PC-3 (cell line): ENCODE data around the gene PPP1R3G. TPM values are rescaled to one million over a fixed set of nuclear protein-coding genes. Genes with fewer than 3 reads are reported as not detected.

Experiments
- ATAC-seq: fragments of 200-7000 bp; cut with Tn5 transposase; 2 replicates; pipeline ENCODE4 v1.9.1; 2020; ENCODE audit warnings: mild to moderate bottlenecking, moderate library complexity
- Bru-seq: library from RNA; stranded (reverse); fragments of 400-500 nt; gene quantifications from one replicate; lab custom pipeline; 2021; lab: Mats Ljungman, UMichigan
- BruChase-seq, 2 experiments: library from RNA; stranded (reverse); fragments of 400-500 nt; gene quantifications; one replicate each; lab custom pipeline; 2021; lab: Mats Ljungman, UMichigan
- BruUV-seq: library from RNA; stranded (reverse); fragments of 400-500 nt; replicated peaks from 2 replicates; lab custom pipeline; 2021; lab: Mats Ljungman, UMichigan
- CTCF ChIA-PET: fragments of 300-600 bp; sonication (Branson Sonifier 250); formaldehyde crosslinking; loops from one replicate; lab custom pipeline; 2022; ENCODE audit warnings: antibody characterized with exemption; lab: Charles Lee
- POLR2A ChIA-PET: fragments of 300-600 bp; sonication (Branson Sonifier 250); formaldehyde crosslinking; loops from one replicate; lab custom pipeline; 2022; ENCODE audit warnings: antibody characterized with exemption; ENCODE audit not compliant: unreplicated experiment; lab: Charles Lee
- DNase-seq: peaks from one replicate; pipeline ENCODE4 v3.0.0-alpha.2; 2015
- H2AFZ ChIP-seq: fragments of 300-600 bp; sonication (generic); 2 replicates; pipeline ENCODE4 v1.6.0; 2016; ENCODE audit warnings: antibody characterized with exemption, low read length
- H3F3A ChIP-seq: fragments of 300-600 bp; sonication (generic); one replicate; pipeline ENCODE4 v1.6.0; 2017; ENCODE audit warnings: antibody characterized with exemption, low read length, control low read depth, mild to moderate bottlenecking; ENCODE audit not compliant: unreplicated experiment
- H3K27ac ChIP-seq: fragments of 300-600 bp; sonication (generic); 2 replicates; pipeline ENCODE4 v1.5.1; 2016; ENCODE audit warnings: mild to moderate bottlenecking, low read length
- H3K27me3 ChIP-seq: fragments of 300-600 bp; sonication (generic); 2 replicates; pipeline ENCODE4 v1.6.1; 2016; ENCODE audit warnings: low read length, mixed read lengths
- H3K36me3 ChIP-seq: fragments of 300-600 bp; sonication (generic); 2 replicates; pipeline ENCODE4 v1.6.1; 2016; ENCODE audit warnings: low read depth, mixed run types, low read length, mixed read lengths
- H3K4me1 ChIP-seq: fragments of 300-600 bp; sonication (generic); 2 replicates; pipeline ENCODE4 v1.5.1; 2016; ENCODE audit warnings: low read length; ENCODE audit not compliant: insufficient read depth
- H3K4me2 ChIP-seq: fragments of 300-600 bp; sonication (generic); 2 replicates; pipeline ENCODE4 v1.6.0; 2016; ENCODE audit warnings: low read length
- H3K4me3 ChIP-seq: fragments of 300-600 bp; sonication (generic); 2 replicates; pipeline ENCODE4 v1.5.1; 2016; ENCODE audit warnings: mild to moderate bottlenecking, low read length, mixed read lengths
- H3K79me2 ChIP-seq: fragments of 300-600 bp; sonication (generic); 2 replicates; pipeline ENCODE4 v1.6.1; 2017; ENCODE audit warnings: low read length, mixed read lengths
- H3K9ac ChIP-seq: fragments of 300-600 bp; sonication (generic); 2 replicates; pipeline ENCODE4 v1.6.0; 2016; ENCODE audit warnings: mild to moderate bottlenecking, low read length
- H3K9me2 ChIP-seq: fragments of 300-600 bp; sonication (generic); replicated peaks from 2 replicates; pipeline ENCODE4 v1.6.1; 2016; ENCODE audit warnings: mixed run types, low read length, mixed read lengths
- H3K9me3 ChIP-seq: fragments of 300-600 bp; sonication (generic); 2 replicates; pipeline ENCODE4 v1.6.1; 2016; ENCODE audit warnings: low read length, mixed read lengths
- H4K20me1 ChIP-seq: fragments of 300-600 bp; sonication (generic); 2 replicates; pipeline ENCODE4 v1.6.1; 2016; ENCODE audit warnings: low read length, mixed read lengths
- EZH2 ChIP-seq: fragments of 300-600 bp; sonication (generic); IDR thresholded peaks from one replicate; pipeline ENCODE4 v1.6.1; 2017; ENCODE audit warnings: antibody characterized with exemption, mild to moderate bottlenecking, low read length; ENCODE audit not compliant: unreplicated experiment
- EZH2phosphoT487 ChIP-seq: fragments of 300-600 bp; sonication (generic); IDR thresholded peaks from 2 replicates; pipeline ENCODE4 v1.6.1; 2018; ENCODE audit warnings: mild to moderate bottlenecking, antibody characterized with exemption, low read length, borderline replicate concordance
- intact Hi-C: fragments of 100-400 bp; cut with micrococcal nuclease; formaldehyde crosslinking; loops from 2 replicates; pipeline ENCODE4 v1.9.0; 2023
- long read RNA-seq: library from polyadenylated mRNA; unstranded; transcript quantifications from one replicate; pipeline ENCODE4 v2.0.0, GENCODE V29; 2021; ENCODE audit not compliant: unreplicated experiment
- total RNA-seq: library from RNA; depleted of rRNA; stranded (reverse); fragments of >200 nt; gene quantifications from 2 replicates; pipeline ENCODE4 v1.2.3, GENCODE V29; 2014; rRNA removed
- TF ChIP-seq, protein P1 (sequence below): fragments of 300-600 bp; sonication (generic); conservative IDR thresholded peaks from 2 replicates; pipeline ENCODE4 v1.5.1; 2017; ENCODE audit warnings: antibody characterized with exemption, low read depth, mild to moderate bottlenecking, low read length

The PPP1R3G gene
- total RNA-seq (2.8 and 3.2 TPM in 2 replicates), Bru-seq, nascent RNA (percentile 47 among the genes with signal in this experiment), BruChase-seq, experiment 1, labeled RNA remaining after a 6-hour chase (percentile 64 among the genes with signal in this experiment), BruChase-seq, experiment 2, labeled RNA remaining after a 2-hour chase (percentile 56 among the genes with signal in this experiment)
- long read RNA-seq, full-length matches to known transcripts = 22 of 22 reads
- long read RNA-seq, partial matches to known transcripts = 0 of 22 reads
- long read RNA-seq, other reads (novel, unspliced or antisense) = 0 of 22 reads

GRCh38 chr6:5084781-5085647 lies at the start of gene PPP1R3G:
TSS of gene PPP1R3G (plus strand) at chr6:5085341. CDS start at chr6:5085486, 145 bp downstream.
- DNase-seq (peak; percentile 53), ATAC-seq (peak; percentile 40)
- peak within 1 kb of the TSS; percentile 98 for H2AFZ ChIP-seq
- no peaks in the 10 kb centered on the region for H3F3A ChIP-seq
- CTCF ChIA-PET = no interaction called here
- TSS peak; percentile 56 for BruUV-seq
- POLR2A ChIA-PET = no interaction called here
- intact Hi-C loops = no loop called here
- no peak within 1 kb of the TSS for H3K27ac ChIP-seq
- H3K79me2 ChIP-seq = no peaks in the 10 kb centered on the region
- H3K9me2 ChIP-seq = no peaks in the 10 kb centered on the region
- H3K36me3 ChIP-seq = no peaks in the 10 kb centered on the region
- TF ChIP-seq EZH2 (no peak), EZH2phosphoT487 (no peak)
- TF ChIP-seq, protein P1, sequence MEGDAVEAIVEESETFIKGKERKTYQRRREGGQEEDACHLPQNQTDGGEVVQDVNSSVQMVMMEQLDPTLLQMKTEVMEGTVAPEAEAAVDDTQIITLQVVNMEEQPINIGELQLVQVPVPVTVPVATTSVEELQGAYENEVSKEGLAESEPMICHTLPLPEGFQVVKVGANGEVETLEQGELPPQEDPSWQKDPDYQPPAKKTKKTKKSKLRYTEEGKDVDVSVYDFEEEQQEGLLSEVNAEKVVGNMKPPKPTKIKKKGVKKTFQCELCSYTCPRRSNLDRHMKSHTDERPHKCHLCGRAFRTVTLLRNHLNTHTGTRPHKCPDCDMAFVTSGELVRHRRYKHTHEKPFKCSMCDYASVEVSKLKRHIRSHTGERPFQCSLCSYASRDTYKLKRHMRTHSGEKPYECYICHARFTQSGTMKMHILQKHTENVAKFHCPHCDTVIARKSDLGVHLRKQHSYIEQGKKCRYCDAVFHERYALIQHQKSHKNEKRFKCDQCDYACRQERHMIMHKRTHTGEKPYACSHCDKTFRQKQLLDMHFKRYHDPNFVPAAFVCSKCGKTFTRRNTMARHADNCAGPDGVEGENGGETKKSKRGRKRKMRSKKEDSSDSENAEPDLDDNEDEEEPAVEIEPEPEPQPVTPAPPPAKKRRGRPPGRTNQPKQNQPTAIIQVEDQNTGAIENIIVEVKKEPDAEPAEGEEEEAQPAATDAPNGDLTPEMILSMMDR = no peak
- H3K4me2 ChIP-seq = peak within 1 kb of the TSS; percentile 95
- peaks cover 35% of the 10 kb centered on the region for H3K4me1 ChIP-seq
- H3K4me3 ChIP-seq = peak within 1 kb of the TSS; percentile 78
- no peaks in the 10 kb centered on the region for H4K20me1 ChIP-seq
- no peaks in the 10 kb centered on the region for H3K9me3 ChIP-seq
- H3K9ac ChIP-seq = peak within 1 kb of the TSS; percentile 44
- H3K27me3 ChIP-seq = no peaks in the 10 kb centered on the region

GRCh38 chr6:5036269-5036668 lies 48.9 kb upstream of the PPP1R3G start:
- Histone ChIP-seq H3K27me3 (no peaks in the 10 kb centered on the region), H3K4me3 (no peak overlapping the region), H3K9me3 (no peaks in the 10 kb centered on the region), H2AFZ (no peak overlapping the region), H3F3A (no peaks in the 10 kb centered on the region), H3K27ac (no peak overlapping the region), H3K4me1 (peaks cover 18% of the 10 kb centered on the region), H3K36me3 (no peaks in the 10 kb centered on the region), H4K20me1 (no peaks in the 10 kb centered on the region), H3K4me2 (no peak overlapping the region), H3K9ac (no peak overlapping the region), H3K79me2 (no peaks in the 10 kb centered on the region), H3K9me2 (no peaks in the 10 kb centered on the region)
- ATAC-seq = peak; percentile 16; the same call in 1 of the 2 replicates
- TF ChIP-seq EZH2phosphoT487 = no peak
- TF ChIP-seq, protein P1 = no peak
- no peak for TF ChIP-seq EZH2
- POLR2A ChIA-PET = interaction anchor here (0.6 kb wide), 1 partner anchor 379 kb away, joined by 8 read pairs; no protein-coding TSS in a partner anchor
- peak; percentile 17 for DNase-seq
- BruUV-seq = no TSS peak
- CTCF ChIA-PET = no interaction called here
- intact Hi-C loops = no loop called here
